HG03025 (cell line): ENCODE data around the gene ADAMTS2.

Experiments used
- ATAC-seq: cut with Tn5 transposase; IDR thresholded peaks from one replicate; pipeline ENCODE4 v1.9.1; 2021; ENCODE audit warnings: mild to moderate bottlenecking, moderate library complexity; ENCODE audit not compliant: unreplicated experiment, low FRiP score

ADAMTS2 gene

GRCh38 chr5:179345183-179345432 lies 153 bp downstream of the ADAMTS2 start:
- no peak for ATAC-seq

GRCh38 chr5:179344431-179345182 lies 654 bp downstream of the ADAMTS2 start:
- no peak for ATAC-seq

- no peak for ATAC-seq
These were observed 1.4 kb downstream of the ADAMTS2 start for GRCh38 chr5:179343719-179344430.

- no peak for ATAC-seq
These were observed 2.1 kb downstream of the ADAMTS2 start for GRCh38 chr5:179343021-179343718.

- no peak for ATAC-seq
These were observed 2.7 kb downstream of the ADAMTS2 start for GRCh38 chr5:179342577-179342976.

GRCh38 chr5:179340465-179340864 lies 4.8 kb downstream of the ADAMTS2 start:
- ATAC-seq = no peak

- ATAC-seq = no peak
These were observed 5.3 kb downstream of the ADAMTS2 start for GRCh38 chr5:179339996-179340395.

GRCh38 chr5:179339081-179339480 lies 6.2 kb downstream of the ADAMTS2 start:
- no peak for ATAC-seq

- ATAC-seq = no peak
These were observed 7.2 kb downstream of the ADAMTS2 start for GRCh38 chr5:179337796-179338676.

GRCh38 chr5:179336871-179337795 lies 8.1 kb downstream of the ADAMTS2 start:
- ATAC-seq = no peak

GRCh38 chr5:179336126-179336870 lies 9.0 kb downstream of the ADAMTS2 start:
- ATAC-seq = no peak

- ATAC-seq = no peak
These were observed 11.2 kb downstream of the ADAMTS2 start for GRCh38 chr5:179333796-179334761.

GRCh38 chr5:179332741-179333290 lies 12.4 kb downstream of the ADAMTS2 start:
- ATAC-seq = no peak

- no peak for ATAC-seq
These were observed 13.5 kb downstream of the ADAMTS2 start for GRCh38 chr5:179331591-179332375.

GRCh38 chr5:179330186-179330900 lies 14.9 kb downstream of the ADAMTS2 start:
- ATAC-seq = no peak

GRCh38 chr5:179328291-179328690 lies 17.0 kb downstream of the ADAMTS2 start:
- no peak for ATAC-seq
